Epidermal melanocyte (primary cell): ENCODE results near the gene TMEM72.
"Not testable (repeated sequence)": the region's sequence is repeated elsewhere in the genome, so short reads cannot be mapped to it uniquely, and the experiment has no call there.

Experiments used
- DNase-seq: peaks from one replicate; pipeline ENCODE4 v3.0.0; 2011; ENCODE audit warnings: low spot score; ENCODE audit not compliant: insufficient read length

Gene TMEM72

GRCh38 chr10:44911081-44911540, at the start of gene TMEM72:
TMEM72 (plus strand) TSS chr10:44911337; CDS start chr10:44911513, 176 bp downstream.
- no peak for DNase-seq

- no peak for DNase-seq
Observed at GRCh38 chr10:44862006-44862751, 49.0 kb upstream of the TMEM72 start.

GRCh38 chr10:44862924-44863323, 48.2 kb upstream of the TMEM72 start:
- no peak for DNase-seq

GRCh38 chr10:44863344-44864047, 47.6 kb upstream of the TMEM72 start:
- no peak for DNase-seq

GRCh38 chr10:44864051-44864450, 47.1 kb upstream of the TMEM72 start:
- no peak for DNase-seq

- DNase-seq = peak; percentile 78
Observed at GRCh38 chr10:44864637-44865288, 46.4 kb upstream of the TMEM72 start.

- no peak for DNase-seq
Observed at GRCh38 chr10:44865289-44865671, 45.9 kb upstream of the TMEM72 start.

GRCh38 chr10:44866367-44866766, 44.8 kb upstream of the TMEM72 start:
- DNase-seq = not testable (repeated sequence)

- no peak for DNase-seq
Observed at GRCh38 chr10:44870031-44870430, 41.1 kb upstream of the TMEM72 start.

GRCh38 chr10:44873160-44873559, 38.0 kb upstream of the TMEM72 start:
- no peak for DNase-seq

- DNase-seq = no peak
Observed at GRCh38 chr10:44874166-44874565, 37.0 kb upstream of the TMEM72 start.

GRCh38 chr10:44878706-44879530, 32.2 kb upstream of the TMEM72 start:
- DNase-seq = peak; percentile 83

GRCh38 chr10:44879531-44879899, 31.6 kb upstream of the TMEM72 start:
- no peak for DNase-seq

GRCh38 chr10:44880090-44880715, 30.9 kb upstream of the TMEM72 start:
- no peak for DNase-seq

GRCh38 chr10:44881649-44882048, 29.5 kb upstream of the TMEM72 start:
- DNase-seq = no peak

- DNase-seq = no peak
Observed at GRCh38 chr10:44882166-44882720, 28.9 kb upstream of the TMEM72 start.

- no peak for DNase-seq
Observed at GRCh38 chr10:44883593-44884331, 27.4 kb upstream of the TMEM72 start.

- DNase-seq = no peak
Observed at GRCh38 chr10:44885710-44886109, 25.4 kb upstream of the TMEM72 start.

- DNase-seq = no peak
Observed at GRCh38 chr10:44886966-44887365, 24.2 kb upstream of the TMEM72 start.

- no peak for DNase-seq
Observed at GRCh38 chr10:44888886-44889285, 22.3 kb upstream of the TMEM72 start.
